ENCODE results near the gene SLIT1.

GRCh38 chr10:97074256-97075145 lies 111.3 kb downstream of the SLIT1 start:
- no peak for TF ChIP-seq EZH2 (IDR thresholded peaks at IDR 0.05; ENCODE audit: insufficient read depth, poor library complexity, severe bottlenecking)
- no peak for TF ChIP-seq EZH2phosphoT487 (IDR thresholded peaks at IDR 0.05; ENCODE audit: insufficient read depth, low read depth)

Data from GM23248 (cell line).